RWPE2 (cell line): Measurements from ENCODE around the gene SHLD3.

Source experiments
- ATAC-seq: fragments of 200-7000 bp; cut with Tn5 transposase; 3 replicates; pipeline ENCODE4 v1.9.1; 2021; ENCODE audit warnings: low read depth
- DNase-seq: peaks from one replicate; pipeline ENCODE4 v3.0.0-alpha.2; 2020; ENCODE audit warnings: low spot score
- H3K27ac ChIP-seq: fragments of 450-650 bp; 2 replicates; pipeline ENCODE4 v1.5.1; 2017; ENCODE audit warnings: mild to moderate bottlenecking; ENCODE audit not compliant: poor library complexity, severe bottlenecking
- H3K27me3 ChIP-seq: fragments of 250-450 bp; sonication (Bioruptor Pico); 2 replicates; pipeline ENCODE4 v1.5.1; 2021; ENCODE audit warnings: mild to moderate bottlenecking, moderate library complexity; ENCODE audit not compliant: insufficient read depth, poor library complexity, severe bottlenecking
- H3K36me3 ChIP-seq: fragments of 250-450 bp; sonication (Bioruptor Pico); 2 replicates; pipeline ENCODE4 v1.5.1; 2020; ENCODE audit warnings: low read depth, mild to moderate bottlenecking, moderate library complexity
- H3K4me1 ChIP-seq: fragments of 250-450 bp; sonication (Bioruptor Pico); 2 replicates; pipeline ENCODE4 v1.5.1; 2021; ENCODE audit warnings: mild to moderate bottlenecking, moderate library complexity; ENCODE audit not compliant: insufficient read depth, poor library complexity, severe bottlenecking
- H3K4me3 ChIP-seq: fragments of 250-450 bp; sonication (Bioruptor Pico); 2 replicates; pipeline ENCODE4 v1.5.1; 2021; ENCODE audit warnings: mild to moderate bottlenecking, moderate library complexity; ENCODE audit not compliant: severe bottlenecking
- H3K9me3 ChIP-seq: fragments of 250-450 bp; sonication (Bioruptor Pico); 2 replicates; pipeline ENCODE4 v1.5.1; 2021; ENCODE audit warnings: mild to moderate bottlenecking, moderate library complexity; ENCODE audit not compliant: severe bottlenecking
- CTCF ChIP-seq: fragments of 450-650 bp; IDR thresholded peaks from one replicate; pipeline ENCODE4 v1.5.1; 2017; ENCODE audit warnings: mild to moderate bottlenecking, moderate library complexity; ENCODE audit not compliant: poor library complexity, severe bottlenecking

Gene SHLD3

DNA sequence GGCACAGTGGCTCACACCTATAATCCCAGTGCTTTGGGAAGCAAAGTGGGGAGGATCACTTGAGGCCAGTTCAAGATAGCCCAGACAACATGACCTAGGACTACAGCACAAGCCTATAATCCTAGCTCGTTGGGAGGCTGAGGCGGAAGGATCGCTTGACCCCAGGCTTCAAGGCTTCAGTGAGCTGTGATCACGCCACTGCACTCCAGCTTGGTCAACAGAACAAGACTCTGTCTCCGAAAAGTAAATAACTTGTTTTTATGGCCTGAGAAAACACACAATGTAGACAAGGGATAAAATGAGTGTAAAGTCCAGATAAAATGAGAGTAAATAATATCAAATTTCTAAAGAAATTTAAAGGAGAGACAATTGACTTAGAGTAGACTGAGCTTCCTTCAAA, 26.3 kb downstream of the SHLD3 start:
- Histone ChIP-seq H3K27ac (no peak overlapping the region), H3K9me3 (no peaks in the 10 kb centered on the region), H3K36me3 (peaks cover 51% of the 10 kb centered on the region), H3K4me1 (no peaks in the 10 kb centered on the region), H3K4me3 (no peak overlapping the region), H3K27me3 (no peaks in the 10 kb centered on the region)
- no peak for TF ChIP-seq CTCF
- DNase-seq, result no peak
- no peak for ATAC-seq

- Histone ChIP-seq H3K27ac (no peak overlapping the region), H3K9me3 (no peaks in the 10 kb centered on the region), H3K27me3 (no peaks in the 10 kb centered on the region), H3K4me1 (no peaks in the 10 kb centered on the region), H3K36me3 (peaks cover 62% of the 10 kb centered on the region), H3K4me3 (no peak overlapping the region)
- no peak for DNase-seq
- TF ChIP-seq CTCF, result no peak
- ATAC-seq, result no peak
Measured at GRCh38 chr5:65654713-65655112, 29.9 kb downstream of the SHLD3 start.

GRCh38 chr5:65663804-65664521, 39.1 kb downstream of the SHLD3 start:
- no peak for DNase-seq
- no peak overlapping the region for H3K27ac ChIP-seq
- peak; percentile 60 for TF ChIP-seq CTCF
- peaks cover 57% of the 10 kb centered on the region for H3K36me3 ChIP-seq
- H3K9me3 ChIP-seq, result no peaks in the 10 kb centered on the region
- H3K4me1 ChIP-seq, result no peaks in the 10 kb centered on the region
- H3K27me3 ChIP-seq, result no peaks in the 10 kb centered on the region
- peak; percentile 86; the same call in 2 of the 3 replicates for ATAC-seq
- no peak overlapping the region for H3K4me3 ChIP-seq

- Histone ChIP-seq H3K9me3 (no peaks in the 10 kb centered on the region), H3K4me1 (no peaks in the 10 kb centered on the region), H3K36me3 (peaks cover 37% of the 10 kb centered on the region), H3K27me3 (no peaks in the 10 kb centered on the region), H3K4me3 (no peak overlapping the region), H3K27ac (no peak overlapping the region)
- no peak for ATAC-seq
- TF ChIP-seq CTCF, result no peak
- no peak for DNase-seq
Measured at GRCh38 chr5:65668696-65669095, 43.9 kb downstream of the SHLD3 start.

DNA sequence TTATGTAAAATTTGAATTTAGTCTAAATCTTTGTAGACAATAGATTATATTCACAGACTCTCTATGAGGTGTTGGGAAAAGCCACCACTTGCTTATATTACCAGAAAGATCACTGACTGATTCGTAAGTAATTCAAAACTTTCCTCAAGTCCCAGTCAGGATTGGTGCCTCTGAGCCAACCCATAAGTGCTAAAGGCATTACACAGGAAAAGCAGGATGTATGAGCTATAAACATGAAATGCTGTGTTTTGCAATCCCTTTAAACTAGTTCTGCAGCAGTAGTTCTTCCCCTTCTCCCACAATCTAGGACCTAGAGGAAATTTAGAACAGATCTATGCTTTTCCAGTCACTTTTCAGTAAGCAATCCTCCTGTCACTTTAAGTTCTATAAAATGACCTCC, 48.0 kb downstream of the SHLD3 start:
- peak; percentile 85 for ATAC-seq
- Histone ChIP-seq H3K4me1 (no peaks in the 10 kb centered on the region), H3K4me3 (no peak overlapping the region), H3K36me3 (peaks cover 9% of the 10 kb centered on the region), H3K27ac (no peak overlapping the region), H3K9me3 (no peaks in the 10 kb centered on the region), H3K27me3 (no peaks in the 10 kb centered on the region)
- TF ChIP-seq CTCF, result no peak
- DNase-seq, result no peak
